ENCODE data around the gene USP53. TPM values are rescaled to one million over a fixed set of nuclear protein-coding genes. Genes with fewer than 3 reads are reported as not detected.

Gene USP53
- total RNA-seq, 4 donors from 2014 or later, result 68.1 to 116 (median 78.4) TPM

GRCh38 chr4:119240128-119240527 lies 27.6 kb downstream of the USP53 start:
- H3K27me3 ChIP-seq, result no peaks in the 10 kb centered on the region
- H3K4me3 ChIP-seq, result no peak overlapping the region
- H3K4me1 ChIP-seq, result peaks cover 2 to 35% (median 9%) of the 10 kb centered on the region in 4 donors
- WGBS, result 94% methylated on average over 1 of the region's 1 CpG
- no peaks in the 10 kb centered on the region for H3K9me3 ChIP-seq
- intact Hi-C loops (cut with DNase I), result no loop called here
- no peak overlapping the region for H3K27ac ChIP-seq (replicated peaks in 1 of 4)
- TF ChIP-seq POLR2A (IDR thresholded peaks at IDR 0.05; ENCODE audit: low read depth) (no peak), CTCF (IDR thresholded peaks at IDR 0.05) (no peak), POLR2AphosphoS5 (IDR thresholded peaks at IDR 0.05) (no peak), EP300 (IDR thresholded peaks at IDR 0.05) (no peak)
- no peak for DNase-seq (ENCODE audit: extremely low spot score)
- peaks cover 0 to 61% (median 38%) of the 10 kb centered on the region in 4 donors for H3K36me3 ChIP-seq

DNA sequence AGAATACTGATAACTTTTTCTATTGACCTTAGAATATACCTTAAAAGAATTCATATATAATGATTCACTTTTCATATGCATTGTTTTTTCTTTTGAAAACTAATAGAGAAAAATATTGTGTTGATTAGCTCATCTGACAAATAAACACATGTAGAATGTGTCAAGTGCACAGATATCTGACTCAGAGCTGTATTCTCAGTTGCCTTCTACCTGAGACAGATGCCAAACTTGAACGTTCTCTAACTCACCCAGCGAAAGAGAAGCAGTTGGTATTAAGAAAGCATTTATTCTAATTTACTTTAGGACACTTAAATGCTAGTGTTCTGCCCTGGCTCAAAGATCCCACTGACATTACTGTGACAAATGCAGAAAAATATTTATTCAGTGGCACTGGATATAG lies 28.1 kb downstream of the USP53 start:
- no peak for DNase-seq (ENCODE audit: extremely low spot score)
- Histone ChIP-seq H3K9me3 (no peaks in the 10 kb centered on the region), H3K4me1 (peaks cover 0 to 38% (median 8%) of the 10 kb centered on the region in 4 donors), H3K27ac (replicated peaks in 1 of 4) (no peak overlapping the region), H3K4me3 (no peak overlapping the region), H3K36me3 (peaks cover 0 to 61% (median 34%) of the 10 kb centered on the region in 4 donors), H3K27me3 (no peaks in the 10 kb centered on the region)
- intact Hi-C loops (cut with DNase I), result no loop called here
- WGBS, result 72% methylated on average over 2 of the region's 2 CpGs
- no peak for TF ChIP-seq EP300 (IDR thresholded peaks at IDR 0.05)
- TF ChIP-seq POLR2A (IDR thresholded peaks at IDR 0.05; ENCODE audit: low read depth), result no peak
- TF ChIP-seq POLR2AphosphoS5 (IDR thresholded peaks at IDR 0.05), result no peak
- no peak for TF ChIP-seq CTCF (IDR thresholded peaks at IDR 0.05)

GRCh38 chr4:119242417-119242816 lies 29.9 kb downstream of the USP53 start:
- Histone ChIP-seq H3K27me3 (no peaks in the 10 kb centered on the region), H3K36me3 (peaks cover 7 to 61% (median 35%) of the 10 kb centered on the region in 4 donors), H3K9me3 (no peaks in the 10 kb centered on the region), H3K27ac (replicated peaks in 1 of 4) (no peak overlapping the region), H3K4me3 (no peak overlapping the region), H3K4me1 (peaks cover 6 to 29% (median 9%) of the 10 kb centered on the region in 4 donors)
- no peak for TF ChIP-seq POLR2AphosphoS5 (IDR thresholded peaks at IDR 0.05)
- TF ChIP-seq CTCF (IDR thresholded peaks at IDR 0.05), result no peak
- no peak for TF ChIP-seq POLR2A (IDR thresholded peaks at IDR 0.05; ENCODE audit: low read depth)
- no peak for TF ChIP-seq EP300 (IDR thresholded peaks at IDR 0.05)
- 97% methylated on average over 1 of the region's 1 CpG for WGBS
- no peak for DNase-seq (ENCODE audit: extremely low spot score)
- intact Hi-C loops (cut with DNase I), result no loop called here

DNA sequence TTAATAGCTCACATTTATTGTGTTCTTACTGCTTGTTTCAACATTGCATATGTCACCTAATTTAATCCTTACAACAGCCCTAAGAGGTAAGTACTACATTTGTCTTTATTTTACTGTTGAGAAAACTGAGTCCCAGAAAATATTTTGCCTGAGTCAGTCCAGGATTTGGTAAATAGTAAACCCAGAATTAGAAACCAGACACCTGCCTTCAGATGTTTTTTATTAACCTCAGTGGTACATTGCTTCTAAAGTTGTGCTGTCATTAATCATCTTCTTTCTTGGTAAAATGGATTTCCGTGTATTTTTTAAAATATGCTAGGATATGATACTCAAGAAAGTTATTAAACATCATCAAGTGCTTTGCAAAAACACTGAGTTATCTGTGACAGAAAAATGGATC lies 31.4 kb downstream of the USP53 start:
- TF ChIP-seq POLR2A (IDR thresholded peaks at IDR 0.05; ENCODE audit: low read depth) (no peak), CTCF (IDR thresholded peaks at IDR 0.05) (no peak), EP300 (IDR thresholded peaks at IDR 0.05) (no peak), POLR2AphosphoS5 (IDR thresholded peaks at IDR 0.05) (no peak)
- no peak overlapping the region for H3K27ac ChIP-seq (replicated peaks in 1 of 4)
- H3K27me3 ChIP-seq, result no peaks in the 10 kb centered on the region
- no peak overlapping the region for H3K4me3 ChIP-seq
- 60% methylated on average over 1 of the region's 1 CpG for WGBS
- peaks cover 4 to 18% (median 7%) of the 10 kb centered on the region in 4 donors for H3K4me1 ChIP-seq
- no peak for DNase-seq (ENCODE audit: extremely low spot score)
- intact Hi-C loops (cut with DNase I), result no loop called here
- H3K36me3 ChIP-seq, result peaks cover 10 to 64% (median 36%) of the 10 kb centered on the region in 4 donors
- no peaks in the 10 kb centered on the region for H3K9me3 ChIP-seq

DNA sequence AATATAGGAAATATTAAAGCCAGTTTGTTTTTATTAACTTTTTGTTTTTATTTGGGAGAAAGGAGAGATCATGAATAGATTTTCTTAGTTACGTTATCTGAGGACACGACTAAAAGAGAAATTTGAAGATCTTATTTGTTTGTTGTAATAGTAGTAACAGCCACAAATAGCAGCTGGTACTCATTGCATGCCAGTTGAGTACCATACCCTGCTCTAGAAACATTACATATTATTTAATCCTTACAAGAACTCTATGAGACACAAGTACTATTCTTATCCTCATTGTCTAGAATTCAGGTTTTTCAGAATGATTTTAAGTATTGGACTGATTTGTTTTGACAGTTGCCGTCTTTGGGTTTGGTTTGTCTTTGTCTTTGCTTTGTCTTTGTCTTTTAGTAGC lies 31.8 kb downstream of the USP53 start:
- 89% methylated on average over 3 of the region's 3 CpGs for WGBS
- H3K27ac ChIP-seq (replicated peaks in 1 of 4), result no peak overlapping the region
- DNase-seq (ENCODE audit: extremely low spot score), result no peak
- TF ChIP-seq POLR2A (IDR thresholded peaks at IDR 0.05; ENCODE audit: low read depth), result no peak
- TF ChIP-seq EP300 (IDR thresholded peaks at IDR 0.05), result no peak
- no peak for TF ChIP-seq POLR2AphosphoS5 (IDR thresholded peaks at IDR 0.05)
- TF ChIP-seq CTCF (IDR thresholded peaks at IDR 0.05), result no peak
- no peak overlapping the region for H3K4me3 ChIP-seq
- peaks cover 14 to 64% (median 38%) of the 10 kb centered on the region in 4 donors for H3K36me3 ChIP-seq
- intact Hi-C loops (cut with DNase I), result no loop called here
- no peaks in the 10 kb centered on the region for H3K9me3 ChIP-seq
- peaks cover 4 to 17% (median 7%) of the 10 kb centered on the region in 4 donors for H3K4me1 ChIP-seq
- H3K27me3 ChIP-seq, result no peaks in the 10 kb centered on the region
